WERI-Rb-1 (cell line): ENCODE results near the gene YJEFN3.

Source experiments
- DNase-seq: peaks from one replicate; pipeline ENCODE4 v3.0.0-alpha.2; 2020
- H3K27ac ChIP-seq: fragments of 250-450 bp; sonication (Bioruptor Pico); 2 replicates; pipeline ENCODE4 v1.5.1; 2020; ENCODE audit warnings: mild to moderate bottlenecking, moderate library complexity
- H3K27me3 ChIP-seq: fragments of 250-450 bp; sonication (Bioruptor Pico); 2 replicates; pipeline ENCODE4 v1.5.1; 2021; ENCODE audit warnings: mild to moderate bottlenecking, low read depth, moderate library complexity; ENCODE audit not compliant: insufficient read depth, severe bottlenecking
- H3K36me3 ChIP-seq: fragments of 250-450 bp; sonication (Bioruptor Pico); 2 replicates; pipeline ENCODE4 v1.5.1; 2020; ENCODE audit warnings: mild to moderate bottlenecking, moderate library complexity
- H3K4me3 ChIP-seq: 2 replicates; pipeline ENCODE4 v1.5.1; 2011; ENCODE audit warnings: low read depth, mild to moderate bottlenecking, control low read depth, low read length
- H3K9me3 ChIP-seq: fragments of 250-450 bp; sonication (Bioruptor Pico); 2 replicates; pipeline ENCODE4 v1.5.1; 2021; ENCODE audit warnings: mild to moderate bottlenecking, moderate library complexity; ENCODE audit not compliant: severe bottlenecking
- CTCF ChIP-seq: IDR thresholded peaks from 2 replicates; pipeline ENCODE4 v1.5.1; 2011; ENCODE audit warnings: low read depth, mild to moderate bottlenecking, control low read depth, inconsistent platforms, low read length

Gene YJEFN3

GRCh38 chr19:19502808-19503602 is 25.7 kb upstream of the YJEFN3 start:
- no peak for TF ChIP-seq CTCF
- DNase-seq: no peak
- Histone ChIP-seq H3K27ac (no peak overlapping the region), H3K27me3 (no peaks in the 10 kb centered on the region), H3K36me3 (peaks cover 59% of the 10 kb centered on the region), H3K9me3 (no peaks in the 10 kb centered on the region), H3K4me3 (no peak overlapping the region)

GRCh38 chr19:19504754-19505668 is 23.7 kb upstream of the YJEFN3 start:
- H3K4me3 ChIP-seq: no peak overlapping the region
- no peak for DNase-seq
- TF ChIP-seq CTCF: no peak
- H3K27me3 ChIP-seq: no peaks in the 10 kb centered on the region
- H3K27ac ChIP-seq: no peak overlapping the region
- peaks cover 40% of the 10 kb centered on the region for H3K36me3 ChIP-seq
- H3K9me3 ChIP-seq: no peaks in the 10 kb centered on the region

- no peak for TF ChIP-seq CTCF
- no peak for DNase-seq
- Histone ChIP-seq H3K27ac (no peak overlapping the region), H3K4me3 (no peak overlapping the region), H3K36me3 (peaks cover 34% of the 10 kb centered on the region), H3K27me3 (no peaks in the 10 kb centered on the region), H3K9me3 (no peaks in the 10 kb centered on the region)
These were observed 22.9 kb upstream of the YJEFN3 start for GRCh38 chr19:19505669-19506326.

GRCh38 chr19:19506592-19506991 is 22.1 kb upstream of the YJEFN3 start:
- TF ChIP-seq CTCF: no peak
- Histone ChIP-seq H3K9me3 (no peaks in the 10 kb centered on the region), H3K27ac (no peak overlapping the region), H3K4me3 (no peak overlapping the region), H3K36me3 (peaks cover 28% of the 10 kb centered on the region), H3K27me3 (no peaks in the 10 kb centered on the region)
- no peak for DNase-seq

GRCh38 chr19:19507354-19507753 is 21.4 kb upstream of the YJEFN3 start:
- DNase-seq: no peak
- Histone ChIP-seq H3K27me3 (no peaks in the 10 kb centered on the region), H3K36me3 (peaks cover 20% of the 10 kb centered on the region), H3K27ac (no peak overlapping the region), H3K9me3 (no peaks in the 10 kb centered on the region), H3K4me3 (no peak overlapping the region)
- TF ChIP-seq CTCF: no peak
